ENCODE data around the gene MOV10L1. TPM values are rescaled to one million over a fixed set of nuclear protein-coding genes. Genes with fewer than 3 reads are reported as not detected.
"Not testable (repeated sequence)": the region's sequence is repeated elsewhere in the genome, so short reads cannot be mapped to it uniquely, and the experiment has no call there.

The MOV10L1 gene
- total RNA-seq, 2 experiments from 2014 or later = 0.22 to 1.1 TPM

DNA sequence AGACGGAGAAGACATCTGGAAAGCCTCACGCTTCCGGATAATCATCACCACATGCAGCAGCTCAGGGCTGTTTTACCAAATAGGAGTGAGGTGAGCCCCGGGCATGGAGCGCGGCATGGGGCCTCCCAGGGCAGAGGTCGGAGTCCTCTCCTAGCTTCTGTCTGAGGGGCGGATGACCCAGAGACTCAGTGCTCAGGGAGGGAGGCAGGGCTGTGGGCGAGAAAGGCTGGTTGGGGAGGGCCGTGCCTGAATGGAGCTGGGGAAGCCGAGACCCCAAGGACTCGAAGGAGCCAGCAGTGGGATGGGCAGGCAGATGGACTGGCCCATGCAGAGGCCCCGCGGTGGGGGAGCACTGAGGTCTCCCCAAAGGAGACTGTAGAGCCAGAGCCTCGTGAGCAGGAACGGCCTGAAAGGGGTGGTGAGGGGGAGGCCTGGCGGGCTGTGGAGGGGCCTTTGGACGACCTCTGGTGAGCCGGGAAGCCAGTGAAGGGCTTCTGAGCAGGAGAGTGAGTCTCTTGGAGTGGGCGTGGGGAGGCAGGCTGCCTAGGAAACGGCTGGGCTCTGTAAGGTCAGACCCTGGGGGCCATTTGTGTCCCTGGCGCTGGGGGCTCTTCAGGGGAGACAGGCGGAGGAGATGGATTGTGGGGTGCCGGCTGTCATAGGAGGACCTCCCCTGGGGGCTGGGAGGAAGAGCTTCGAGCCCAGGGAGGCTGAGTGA, 56.1 kb downstream of the MOV10L1 start:
- H4K20me1 ChIP-seq (ENCODE audit: insufficient read depth, low read length) = no peaks in the 10 kb centered on the region
- DNase-seq (ENCODE audit: low spot score) = no peak
- TF ChIP-seq, protein P1, sequence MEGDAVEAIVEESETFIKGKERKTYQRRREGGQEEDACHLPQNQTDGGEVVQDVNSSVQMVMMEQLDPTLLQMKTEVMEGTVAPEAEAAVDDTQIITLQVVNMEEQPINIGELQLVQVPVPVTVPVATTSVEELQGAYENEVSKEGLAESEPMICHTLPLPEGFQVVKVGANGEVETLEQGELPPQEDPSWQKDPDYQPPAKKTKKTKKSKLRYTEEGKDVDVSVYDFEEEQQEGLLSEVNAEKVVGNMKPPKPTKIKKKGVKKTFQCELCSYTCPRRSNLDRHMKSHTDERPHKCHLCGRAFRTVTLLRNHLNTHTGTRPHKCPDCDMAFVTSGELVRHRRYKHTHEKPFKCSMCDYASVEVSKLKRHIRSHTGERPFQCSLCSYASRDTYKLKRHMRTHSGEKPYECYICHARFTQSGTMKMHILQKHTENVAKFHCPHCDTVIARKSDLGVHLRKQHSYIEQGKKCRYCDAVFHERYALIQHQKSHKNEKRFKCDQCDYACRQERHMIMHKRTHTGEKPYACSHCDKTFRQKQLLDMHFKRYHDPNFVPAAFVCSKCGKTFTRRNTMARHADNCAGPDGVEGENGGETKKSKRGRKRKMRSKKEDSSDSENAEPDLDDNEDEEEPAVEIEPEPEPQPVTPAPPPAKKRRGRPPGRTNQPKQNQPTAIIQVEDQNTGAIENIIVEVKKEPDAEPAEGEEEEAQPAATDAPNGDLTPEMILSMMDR (conservative IDR thresholded peaks at IDR 0.05; ENCODE audit: low read length) = no peak
- no peak for TF ChIP-seq EZH2phosphoT487 (IDR thresholded peaks at IDR 0.05; ENCODE audit: borderline replicate concordance, low read depth, low read length)
- BruUV-seq (replicated peaks) = no TSS peak
- H3K27ac ChIP-seq (ENCODE audit: low read depth, low read length, poor library complexity, severe bottlenecking) = no peak overlapping the region
- no peaks in the 10 kb centered on the region for H3K4me1 ChIP-seq (ENCODE audit: insufficient read depth, low read length, poor library complexity, severe bottlenecking)
- H3K79me2 ChIP-seq (ENCODE audit: insufficient read depth, low read depth, low read length) = no peaks in the 10 kb centered on the region
- no peaks in the 10 kb centered on the region for H3K9me3 ChIP-seq (ENCODE audit: low read length)
- ChIA-PET POLR2A (no interaction called here), CTCF (ENCODE audit: unreplicated experiment) (no interaction called here)
- no peak overlapping the region for H3K4me3 ChIP-seq (ENCODE audit: low read depth, low read length, poor library complexity, severe bottlenecking)
- no peaks in the 10 kb centered on the region for H3K9me2 ChIP-seq (ENCODE audit: insufficient read depth, low read length)
- intact Hi-C loops (cut with micrococcal nuclease; ENCODE audit: unreplicated experiment) = loop anchor here (5.0 kb wide), 1 partner anchor 219 kb away; no protein-coding TSS in a partner anchor
- no peak overlapping the region for H3K4me2 ChIP-seq (ENCODE audit: low read length)
- H2AFZ ChIP-seq (ENCODE audit: low read length) = no peak overlapping the region
- no peaks in the 10 kb centered on the region for H3K36me3 ChIP-seq (ENCODE audit: insufficient read depth, low read length)

DNA sequence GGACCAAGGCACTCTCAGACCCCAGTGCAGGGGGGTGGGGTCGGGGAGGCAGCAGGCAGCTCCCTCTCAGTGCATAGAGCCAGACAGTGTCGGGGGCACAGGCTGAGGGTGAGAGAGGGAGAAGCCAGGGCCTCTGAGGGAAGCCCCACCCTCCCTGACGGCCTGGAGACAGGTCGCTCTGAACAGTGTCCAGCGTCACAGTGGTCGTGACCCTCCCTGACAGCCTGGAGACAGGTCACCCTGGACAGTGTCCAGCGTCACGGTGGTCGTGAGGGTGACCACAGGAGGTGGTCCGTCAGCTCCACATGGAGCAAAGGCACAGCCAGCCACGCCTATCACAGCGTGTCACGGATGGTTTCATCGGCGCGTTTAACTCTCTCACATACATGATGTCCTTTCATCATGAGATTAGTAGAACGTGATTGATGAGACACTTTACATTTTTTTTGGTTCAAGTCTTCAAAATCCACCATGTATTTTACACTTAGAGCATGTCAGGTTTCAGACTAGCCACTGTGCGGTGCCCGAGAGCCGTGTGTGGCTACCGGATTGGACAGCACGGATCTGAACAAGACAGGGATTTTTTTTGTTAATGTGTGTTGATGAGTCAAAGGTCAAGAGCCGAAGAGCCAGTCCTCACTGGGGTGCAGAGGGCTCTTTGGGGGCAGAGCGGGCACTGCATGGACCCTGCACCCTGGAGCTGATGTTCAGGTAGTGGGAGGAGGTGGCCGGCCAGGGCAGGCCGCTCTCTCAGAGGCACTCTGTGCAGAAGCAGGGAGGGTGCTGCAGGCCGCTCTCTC, 56.8 kb downstream of the MOV10L1 start:
- Histone ChIP-seq H3K4me1 (ENCODE audit: insufficient read depth, low read length, poor library complexity, severe bottlenecking) (no peaks in the 10 kb centered on the region), H3K79me2 (ENCODE audit: insufficient read depth, low read depth, low read length) (no peaks in the 10 kb centered on the region), H3K27ac (ENCODE audit: low read depth, low read length, poor library complexity, severe bottlenecking) (no peak overlapping the region), H3K9me3 (ENCODE audit: low read length) (no peaks in the 10 kb centered on the region), H3K4me2 (ENCODE audit: low read length) (no peak overlapping the region), H2AFZ (ENCODE audit: low read length) (no peak overlapping the region), H3K9me2 (ENCODE audit: insufficient read depth, low read length) (no peaks in the 10 kb centered on the region), H3K4me3 (ENCODE audit: low read depth, low read length, poor library complexity, severe bottlenecking) (no peak overlapping the region), H4K20me1 (ENCODE audit: insufficient read depth, low read length) (no peaks in the 10 kb centered on the region), H3K36me3 (ENCODE audit: insufficient read depth, low read length) (no peaks in the 10 kb centered on the region)
- ChIA-PET POLR2A (no interaction called here), CTCF (ENCODE audit: unreplicated experiment) (no interaction called here)
- intact Hi-C loops (cut with micrococcal nuclease; ENCODE audit: unreplicated experiment) = loop anchor here (5.0 kb wide), 1 partner anchor 219 kb away; no protein-coding TSS in a partner anchor
- no TSS peak for BruUV-seq (replicated peaks)
- no peak for DNase-seq (ENCODE audit: low spot score)
- TF ChIP-seq, protein P1 (conservative IDR thresholded peaks at IDR 0.05; ENCODE audit: low read length) = no peak
- no peak for TF ChIP-seq EZH2phosphoT487 (IDR thresholded peaks at IDR 0.05; ENCODE audit: borderline replicate concordance, low read depth, low read length)

DNA sequence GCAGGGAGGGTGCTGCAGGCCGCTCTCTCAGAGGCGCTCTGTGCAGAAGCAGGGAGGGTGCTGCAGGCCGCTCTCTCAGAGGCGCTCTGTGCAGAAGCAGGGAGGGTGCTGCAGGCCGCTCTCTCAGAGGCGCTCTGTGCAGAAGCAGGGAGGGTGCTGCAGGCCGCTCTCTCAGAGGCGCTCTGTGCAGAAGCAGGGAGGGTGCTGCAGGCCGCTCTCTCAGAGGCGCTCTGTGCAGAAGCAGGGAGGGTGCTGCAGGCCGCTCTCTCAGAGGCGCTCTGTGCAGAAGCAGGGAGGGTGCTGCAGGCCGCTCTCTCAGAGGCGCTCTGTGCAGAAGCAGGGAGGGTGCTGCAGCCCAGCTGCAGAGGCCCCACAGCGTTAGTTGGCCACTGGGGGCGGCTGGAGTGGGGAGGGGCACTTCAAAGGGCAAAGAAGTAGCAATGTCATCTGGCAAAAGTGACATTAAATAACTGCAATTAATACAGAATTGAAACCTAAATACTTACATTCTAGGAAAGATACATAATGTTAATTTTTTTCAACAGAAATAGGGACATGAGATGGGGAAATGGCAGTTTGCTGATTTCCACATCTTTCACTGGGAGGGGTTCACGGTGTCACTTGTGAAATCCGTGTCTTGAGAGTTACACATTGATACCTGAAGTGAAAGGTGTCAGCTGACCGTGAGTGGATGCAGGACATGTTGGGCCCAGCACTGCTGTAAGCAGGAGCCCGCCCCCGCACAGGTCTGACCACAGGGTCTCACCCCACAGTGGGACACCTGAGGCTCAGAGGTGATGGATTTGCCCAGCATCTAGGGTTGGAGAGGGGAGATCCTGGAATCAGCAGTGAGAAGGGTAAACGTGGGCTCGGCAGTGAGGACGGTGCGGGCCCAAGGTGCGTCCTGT, 57.7 kb downstream of the MOV10L1 start:
- DNase-seq (ENCODE audit: low spot score); H3K4me3 ChIP-seq (ENCODE audit: low read depth, low read length, poor library complexity, severe bottlenecking); H3K9me3 ChIP-seq (ENCODE audit: low read length); BruUV-seq (replicated peaks); H3K4me1 ChIP-seq (ENCODE audit: insufficient read depth, low read length, poor library complexity, severe bottlenecking); H4K20me1 ChIP-seq (ENCODE audit: insufficient read depth, low read length); H3K9me2 ChIP-seq (ENCODE audit: insufficient read depth, low read length); POLR2A ChIA-PET; H3K36me3 ChIP-seq (ENCODE audit: insufficient read depth, low read length); H2AFZ ChIP-seq (ENCODE audit: low read length); H3K4me2 ChIP-seq (ENCODE audit: low read length); H3K79me2 ChIP-seq (ENCODE audit: insufficient read depth, low read depth, low read length); CTCF ChIA-PET (ENCODE audit: unreplicated experiment); H3K27ac ChIP-seq (ENCODE audit: low read depth, low read length, poor library complexity, severe bottlenecking): not testable (repeated sequence)
- intact Hi-C loops (cut with micrococcal nuclease; ENCODE audit: unreplicated experiment) = loop anchor here (2.0 to 5.0 kb wide), 2 partner anchors 53 to 220 kb away; partner anchors contain the start of gene SELENOO
